ENCODE data around the gene SPTAN1.
"Not testable (repeated sequence)": the region's sequence is repeated elsewhere in the genome, so short reads cannot be mapped to it uniquely, and the experiment has no call there.

GRCh38 chr9:128648206-128648605, 95.8 kb downstream of the SPTAN1 start:
- TF ChIP-seq CTCF (IDR thresholded peaks at IDR 0.05; ENCODE audit: poor library complexity, severe bottlenecking); EZH2 (IDR thresholded peaks at IDR 0.05; ENCODE audit: borderline replicate concordance, insufficient read depth, low read length, poor library complexity, severe bottlenecking); TAF1 (IDR thresholded peaks at IDR 0.05; ENCODE audit: low read depth); EP300 (conservative IDR thresholded peaks at IDR 0.05; ENCODE audit: poor library complexity, severe bottlenecking); REST (IDR thresholded peaks at IDR 0.05; ENCODE audit: borderline replicate concordance); POLR2AphosphoS5 (IDR thresholded peaks at IDR 0.05); MXI1 (conservative IDR thresholded peaks at IDR 0.05; ENCODE audit: poor library complexity, severe bottlenecking); RAD21 (conservative IDR thresholded peaks at IDR 0.05); SMC3 (conservative IDR thresholded peaks at IDR 0.05; ENCODE audit: poor library complexity): not testable (repeated sequence)
